Neural progenitor cell (in vitro differentiated cells): ENCODE data around the gene LILRB2.
"Not testable (repeated sequence)": the region's sequence is repeated elsewhere in the genome, so short reads cannot be mapped to it uniquely, and the experiment has no call there.

Experiments
- CTCF ChIP-seq: fragments of 200-600 bp; sonication (generic); IDR thresholded peaks from 2 replicates; pipeline ENCODE4 v1.5.1; 2017; ENCODE audit warnings: antibody characterized with exemption, mild to moderate bottlenecking
- EZH2phosphoT487 ChIP-seq: fragments of 200-600 bp; sonication (generic); IDR thresholded peaks from 2 replicates; pipeline ENCODE4 v1.6.1; 2017; ENCODE audit warnings: antibody characterized with exemption

- TF ChIP-seq CTCF, EZH2phosphoT487: not testable (repeated sequence)
Measured at GRCh38 chr19:54289160-54289559, 8.2 kb upstream of the LILRB2 start.
